ENCODE measurements around the gene CASP2. TPM values are rescaled to one million over a fixed set of nuclear protein-coding genes. Genes with fewer than 3 reads are reported as not detected.

Gene CASP2
- total RNA-seq, 1 donor from 2014 or later, result 68.9 TPM

- Mint-ChIP-seq H3K27me3 (peaks cover 24% of the 10 kb centered on the region), H3K27ac (no peak overlapping the region), H3K36me3 (ENCODE audit: insufficient read depth) (no peaks in the 10 kb centered on the region), H3K4me3 (ENCODE audit: low read depth) (no peak overlapping the region), H3K4me1 (ENCODE audit: low read depth) (peaks cover 3% of the 10 kb centered on the region), H3K9me3 (ENCODE audit: low read depth) (no peaks in the 10 kb centered on the region)
- no peak for TF ChIP-seq CTCF (IDR thresholded peaks at IDR 0.05; ENCODE audit: unreplicated experiment)
- no peak for DNase-seq (ENCODE audit: low spot score, unreplicated experiment)
Observed at GRCh38 chr7:143341842-143342241, 53.7 kb downstream of the CASP2 start.

GRCh38 chr7:143343596-143343995, 55.4 kb downstream of the CASP2 start:
- Mint-ChIP-seq H3K4me3 (ENCODE audit: low read depth) (no peak overlapping the region), H3K36me3 (ENCODE audit: insufficient read depth) (no peaks in the 10 kb centered on the region)
- no peak for DNase-seq (ENCODE audit: low spot score, unreplicated experiment)

GRCh38 chr7:143345428-143345900, 57.3 kb downstream of the CASP2 start:
- Mint-ChIP-seq H3K27me3 (peaks cover 41% of the 10 kb centered on the region), H3K4me1 (ENCODE audit: low read depth) (peaks cover 12% of the 10 kb centered on the region), H3K9me3 (ENCODE audit: low read depth) (no peaks in the 10 kb centered on the region), H3K4me3 (ENCODE audit: low read depth) (peak overlapping the region; percentile 53), H3K36me3 (ENCODE audit: insufficient read depth) (no peaks in the 10 kb centered on the region), H3K27ac (peak overlapping the region; percentile 69)
- peak; percentile 71 for DNase-seq (ENCODE audit: low spot score, unreplicated experiment)
- peak; percentile 75 for TF ChIP-seq CTCF (IDR thresholded peaks at IDR 0.05; ENCODE audit: unreplicated experiment)

More at GRCh38 chr7:143343596-143343995, 55.4 kb downstream of the CASP2 start:
- Mint-ChIP-seq H3K27ac (no peak overlapping the region), H3K27me3 (peaks cover 31% of the 10 kb centered on the region), H3K4me1 (ENCODE audit: low read depth) (peaks cover 3% of the 10 kb centered on the region), H3K9me3 (ENCODE audit: low read depth) (no peaks in the 10 kb centered on the region)
- no peak for TF ChIP-seq CTCF (IDR thresholded peaks at IDR 0.05; ENCODE audit: unreplicated experiment)

GRCh38 chr7:143346018-143346417, 57.9 kb downstream of the CASP2 start:
- Mint-ChIP-seq H3K4me3 (ENCODE audit: low read depth) (no peak overlapping the region), H3K27ac (no peak overlapping the region), H3K27me3 (peaks cover 41% of the 10 kb centered on the region), H3K36me3 (ENCODE audit: insufficient read depth) (no peaks in the 10 kb centered on the region), H3K4me1 (ENCODE audit: low read depth) (peaks cover 12% of the 10 kb centered on the region), H3K9me3 (ENCODE audit: low read depth) (no peaks in the 10 kb centered on the region)
- DNase-seq (ENCODE audit: low spot score, unreplicated experiment), result no peak
- TF ChIP-seq CTCF (IDR thresholded peaks at IDR 0.05; ENCODE audit: unreplicated experiment), result no peak

GRCh38 chr7:143347950-143348349, 59.8 kb downstream of the CASP2 start:
- Mint-ChIP-seq H3K4me3 (ENCODE audit: low read depth) (no peak overlapping the region), H3K27me3 (peaks cover 44% of the 10 kb centered on the region), H3K4me1 (ENCODE audit: low read depth) (peaks cover 21% of the 10 kb centered on the region), H3K27ac (no peak overlapping the region), H3K36me3 (ENCODE audit: insufficient read depth) (no peaks in the 10 kb centered on the region), H3K9me3 (ENCODE audit: low read depth) (no peaks in the 10 kb centered on the region)
- DNase-seq (ENCODE audit: low spot score, unreplicated experiment), result no peak
- no peak for TF ChIP-seq CTCF (IDR thresholded peaks at IDR 0.05; ENCODE audit: unreplicated experiment)

Data from progenitor cell of endocrine pancreas (in vitro differentiated cells).